ENCODE measurements around the gene ATCAY.
"Not testable (repeated sequence)": the region's sequence is repeated elsewhere in the genome, so short reads cannot be mapped to it uniquely, and the experiment has no call there.

Gene ATCAY

GRCh38 chr19:3904233-3904632 lies 23.7 kb downstream of the ATCAY start:
- Mint-ChIP-seq H3K4me3 (no peak overlapping the region), H3K4me1 (ENCODE audit: low read depth) (no peaks in the 10 kb centered on the region), H3K27ac (no peak overlapping the region), H3K36me3 (ENCODE audit: low read depth) (no peaks in the 10 kb centered on the region), H3K9me3 (peaks cover 2% of the 10 kb centered on the region), H3K27me3 (ENCODE audit: low read depth) (no peaks in the 10 kb centered on the region)

GRCh38 chr19:3907626-3908265 lies 27.3 kb downstream of the ATCAY start:
- Mint-ChIP-seq H3K4me1 (ENCODE audit: low read depth) (no peaks in the 10 kb centered on the region), H3K27ac (no peak overlapping the region), H3K9me3 (peaks cover 11% of the 10 kb centered on the region), H3K27me3 (ENCODE audit: low read depth) (no peaks in the 10 kb centered on the region), H3K36me3 (ENCODE audit: low read depth) (no peaks in the 10 kb centered on the region), H3K4me3 (no peak overlapping the region)

GRCh38 chr19:3908266-3909054 lies 28.0 kb downstream of the ATCAY start:
- no peak overlapping the region for H3K4me3 Mint-ChIP-seq
- no peak overlapping the region for H3K27ac Mint-ChIP-seq
- H3K9me3 Mint-ChIP-seq: peaks cover 11% of the 10 kb centered on the region
- no peaks in the 10 kb centered on the region for H3K4me1 Mint-ChIP-seq (ENCODE audit: low read depth)
- H3K27me3 Mint-ChIP-seq (ENCODE audit: low read depth): no peaks in the 10 kb centered on the region
- no peaks in the 10 kb centered on the region for H3K36me3 Mint-ChIP-seq (ENCODE audit: low read depth)

DNA sequence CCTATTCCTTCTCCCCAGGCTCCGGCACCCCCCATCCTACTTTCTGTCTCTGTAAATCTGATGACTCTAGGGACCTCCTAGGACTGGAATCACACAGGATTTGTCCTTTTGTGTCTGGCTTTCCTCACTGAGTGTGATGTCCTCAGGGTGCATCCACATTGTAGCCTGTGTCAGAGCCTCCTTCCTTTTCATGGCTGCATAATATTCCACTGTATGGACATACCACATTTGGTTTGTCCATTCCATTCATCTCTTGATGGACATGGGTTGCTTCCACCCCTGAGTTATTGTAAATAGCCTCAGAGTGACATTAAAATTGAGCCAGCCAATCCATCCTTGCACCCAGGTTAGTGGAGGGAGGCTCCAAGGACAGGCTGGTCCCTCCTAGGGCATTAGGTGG lies 29.6 kb downstream of the ATCAY start:
- Mint-ChIP-seq H3K4me3 (no peak overlapping the region), H3K36me3 (ENCODE audit: low read depth) (no peaks in the 10 kb centered on the region), H3K27me3 (ENCODE audit: low read depth) (no peaks in the 10 kb centered on the region), H3K4me1 (ENCODE audit: low read depth) (no peaks in the 10 kb centered on the region), H3K27ac (no peak overlapping the region), H3K9me3 (peaks cover 11% of the 10 kb centered on the region)

- Mint-ChIP-seq H3K4me3 (no peak overlapping the region), H3K4me1 (ENCODE audit: low read depth) (no peaks in the 10 kb centered on the region), H3K27ac (no peak overlapping the region), H3K27me3 (ENCODE audit: low read depth) (no peaks in the 10 kb centered on the region), H3K36me3 (ENCODE audit: low read depth) (no peaks in the 10 kb centered on the region), H3K9me3 (peaks cover 15% of the 10 kb centered on the region)
These were observed 33.7 kb downstream of the ATCAY start for GRCh38 chr19:3914199-3914598.

DNA sequence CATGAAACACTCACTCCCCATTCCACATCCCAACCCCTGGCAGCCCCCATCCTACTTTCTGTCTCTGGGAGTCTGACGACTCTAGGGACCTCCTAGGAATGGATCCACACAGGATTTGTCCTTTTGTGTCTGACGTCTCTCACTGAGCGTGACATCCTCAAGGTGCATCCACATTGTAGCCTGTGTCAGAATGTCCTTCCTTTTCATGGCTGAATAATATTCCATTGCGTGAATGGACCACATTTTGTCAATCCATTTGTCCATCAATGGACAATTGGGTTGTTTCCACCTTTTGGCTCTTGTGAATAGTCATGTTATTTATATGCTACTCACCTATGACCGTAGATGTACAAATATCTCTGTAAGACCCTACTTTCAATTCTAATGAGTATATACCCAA lies 35.5 kb downstream of the ATCAY start:
- Mint-ChIP-seq H3K27ac (no peak overlapping the region), H3K4me1 (ENCODE audit: low read depth) (no peaks in the 10 kb centered on the region), H3K36me3 (ENCODE audit: low read depth) (no peaks in the 10 kb centered on the region), H3K4me3 (no peak overlapping the region), H3K27me3 (ENCODE audit: low read depth) (no peaks in the 10 kb centered on the region), H3K9me3 (peaks cover 15% of the 10 kb centered on the region)

DNA sequence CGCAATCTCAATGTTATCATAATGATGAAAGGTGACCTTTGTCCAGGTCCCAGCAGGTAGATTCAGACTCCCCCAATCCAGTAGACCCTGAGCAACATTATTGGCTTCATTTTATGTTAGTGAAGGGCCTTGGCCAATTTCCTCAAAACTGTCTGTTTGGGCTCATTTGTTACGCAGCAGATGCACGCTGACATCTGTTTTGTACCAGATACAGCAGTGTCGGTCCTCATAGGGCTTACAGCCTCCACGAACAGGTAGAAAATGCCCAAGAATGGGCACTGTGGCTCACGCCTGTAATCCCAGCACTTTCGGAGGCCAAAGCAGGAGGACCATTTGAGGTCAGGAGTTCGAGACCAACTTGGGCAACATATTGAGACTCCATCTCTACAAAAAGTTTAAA lies 39.3 kb downstream of the ATCAY start:
- H3K27ac Mint-ChIP-seq: no peak overlapping the region
- H3K36me3 Mint-ChIP-seq (ENCODE audit: low read depth): no peaks in the 10 kb centered on the region
- H3K4me3 Mint-ChIP-seq: no peak overlapping the region
- H3K9me3 Mint-ChIP-seq: peaks cover 35% of the 10 kb centered on the region
- no peaks in the 10 kb centered on the region for H3K27me3 Mint-ChIP-seq (ENCODE audit: low read depth)
- no peaks in the 10 kb centered on the region for H3K4me1 Mint-ChIP-seq (ENCODE audit: low read depth)

DNA sequence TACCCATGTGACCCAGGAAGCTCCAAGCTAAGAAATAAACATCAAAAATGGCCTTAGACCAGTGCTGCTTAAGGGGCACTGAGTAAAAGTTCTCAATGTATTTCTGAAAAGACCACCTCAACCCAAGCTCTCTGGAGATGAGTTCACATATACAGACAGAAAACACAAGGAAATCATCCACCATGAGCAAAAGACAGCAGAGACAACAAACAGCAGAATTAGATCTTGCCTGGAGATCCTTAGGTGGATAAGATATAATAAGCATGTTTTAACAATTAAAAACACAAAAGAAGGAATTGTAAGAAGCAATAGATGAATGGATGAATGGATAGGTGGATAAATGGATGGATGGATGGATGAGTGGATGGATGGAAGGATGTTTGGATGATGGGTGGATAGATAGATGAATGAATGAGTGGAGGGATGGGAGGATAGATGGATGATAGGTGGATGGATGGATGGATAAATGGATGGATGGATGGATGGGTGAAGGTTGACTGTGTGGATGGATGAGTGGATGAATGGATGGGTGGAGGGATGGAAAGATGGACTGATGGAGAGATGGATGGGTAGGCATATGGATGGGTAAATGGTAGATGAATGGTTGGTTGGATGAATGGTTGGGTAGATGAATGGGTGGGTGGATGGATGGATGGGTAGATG lies 42.7 kb downstream of the ATCAY start:
- Mint-ChIP-seq H3K4me3 (no peak overlapping the region), H3K9me3 (peaks cover 33% of the 10 kb centered on the region), H3K4me1 (ENCODE audit: low read depth) (no peaks in the 10 kb centered on the region), H3K27ac (no peak overlapping the region), H3K27me3 (ENCODE audit: low read depth) (no peaks in the 10 kb centered on the region), H3K36me3 (ENCODE audit: low read depth) (no peaks in the 10 kb centered on the region)

DNA sequence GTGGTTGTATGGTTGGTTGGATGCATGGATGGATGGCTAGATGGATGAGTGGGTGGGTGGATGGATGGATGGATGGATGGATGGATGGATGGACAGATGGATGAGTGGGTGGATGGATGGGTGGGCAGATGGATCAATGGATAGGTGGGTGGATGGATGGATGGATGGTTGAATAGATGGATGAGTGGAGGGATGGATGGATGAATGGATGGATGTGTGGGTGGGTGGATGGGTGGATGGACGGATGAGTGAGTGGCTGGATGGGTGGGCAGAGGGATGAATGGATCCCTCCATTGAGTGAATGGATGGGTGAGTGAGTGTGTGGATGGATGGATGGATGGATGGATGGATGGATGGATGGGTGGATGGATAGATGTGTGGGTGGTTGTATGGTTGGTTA lies 43.4 kb downstream of the ATCAY start:
- H3K27me3 Mint-ChIP-seq (ENCODE audit: low read depth): no peaks in the 10 kb centered on the region
- no peak overlapping the region for H3K27ac Mint-ChIP-seq
- H3K36me3 Mint-ChIP-seq (ENCODE audit: low read depth): no peaks in the 10 kb centered on the region
- H3K9me3 Mint-ChIP-seq: peaks cover 33% of the 10 kb centered on the region
- no peaks in the 10 kb centered on the region for H3K4me1 Mint-ChIP-seq (ENCODE audit: low read depth)
- H3K4me3 Mint-ChIP-seq: no peak overlapping the region

GRCh38 chr19:3931041-3931440 lies 50.6 kb downstream of the ATCAY start:
- Mint-ChIP-seq H3K36me3 (ENCODE audit: low read depth) (no peaks in the 10 kb centered on the region), H3K9me3 (no peaks in the 10 kb centered on the region), H3K27me3 (ENCODE audit: low read depth) (peaks cover 22% of the 10 kb centered on the region), H3K4me1 (ENCODE audit: low read depth) (no peaks in the 10 kb centered on the region), H3K4me3 (no peak overlapping the region), H3K27ac (no peak overlapping the region)

DNA sequence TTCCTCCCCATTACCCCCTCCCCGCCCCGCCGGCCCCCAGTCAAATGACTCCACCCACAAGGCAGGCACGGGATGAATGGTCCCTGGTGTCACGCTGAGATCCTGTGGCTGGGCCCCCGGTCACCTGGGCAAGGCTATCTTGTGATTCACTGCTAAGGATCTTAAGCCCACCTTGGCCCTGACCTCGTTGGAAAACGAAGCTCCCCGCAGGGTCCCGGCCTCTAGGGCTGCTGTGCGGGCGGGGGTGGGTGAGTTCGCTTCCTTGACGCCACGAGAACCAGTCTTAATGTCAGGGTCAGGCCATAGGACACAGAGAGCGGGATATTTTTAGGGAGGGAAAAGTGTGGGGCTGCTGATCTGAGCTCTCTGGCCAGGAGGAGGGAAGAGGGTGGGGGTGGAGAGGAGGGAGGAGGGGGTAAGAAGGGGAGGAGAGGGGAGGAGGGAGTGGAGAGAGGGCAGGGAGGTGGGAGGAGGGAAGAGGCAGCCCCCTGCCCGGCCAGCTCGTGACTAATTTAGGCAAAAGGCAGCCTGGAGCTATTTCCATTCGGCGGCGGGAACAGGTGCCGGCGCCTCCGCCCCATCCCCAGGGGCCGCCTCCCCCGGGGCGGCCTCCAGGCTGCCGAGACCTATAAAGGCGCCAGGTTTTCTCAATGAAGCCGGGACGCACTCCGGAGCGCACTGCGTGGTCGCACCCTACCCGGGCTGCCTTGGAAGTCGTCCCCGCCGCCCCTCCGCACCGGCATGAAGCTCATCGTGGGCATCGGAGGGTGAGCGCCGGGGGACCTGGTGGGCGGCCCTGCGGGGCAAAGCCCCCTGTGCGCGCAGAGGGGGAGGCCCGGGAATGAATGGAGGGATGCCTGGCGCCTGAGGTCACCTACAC lies 52.7 kb downstream of the ATCAY start, which contains the start of gene NMRK2:
Gene NMRK2 (plus strand): TSS at position 139 of the 880 bp plus-strand sequence. CDS start 603 bp downstream, at position 742.
- Mint-ChIP-seq H3K27me3 (ENCODE audit: low read depth) (peaks cover 22% of the 10 kb centered on the region), H3K9me3 (no peaks in the 10 kb centered on the region), H3K27ac (no peak within 1 kb of the TSS), H3K4me1 (ENCODE audit: low read depth) (no peaks in the 10 kb centered on the region), H3K36me3 (ENCODE audit: low read depth) (no peaks in the 10 kb centered on the region), H3K4me3 (no peak within 1 kb of the TSS)

DNA sequence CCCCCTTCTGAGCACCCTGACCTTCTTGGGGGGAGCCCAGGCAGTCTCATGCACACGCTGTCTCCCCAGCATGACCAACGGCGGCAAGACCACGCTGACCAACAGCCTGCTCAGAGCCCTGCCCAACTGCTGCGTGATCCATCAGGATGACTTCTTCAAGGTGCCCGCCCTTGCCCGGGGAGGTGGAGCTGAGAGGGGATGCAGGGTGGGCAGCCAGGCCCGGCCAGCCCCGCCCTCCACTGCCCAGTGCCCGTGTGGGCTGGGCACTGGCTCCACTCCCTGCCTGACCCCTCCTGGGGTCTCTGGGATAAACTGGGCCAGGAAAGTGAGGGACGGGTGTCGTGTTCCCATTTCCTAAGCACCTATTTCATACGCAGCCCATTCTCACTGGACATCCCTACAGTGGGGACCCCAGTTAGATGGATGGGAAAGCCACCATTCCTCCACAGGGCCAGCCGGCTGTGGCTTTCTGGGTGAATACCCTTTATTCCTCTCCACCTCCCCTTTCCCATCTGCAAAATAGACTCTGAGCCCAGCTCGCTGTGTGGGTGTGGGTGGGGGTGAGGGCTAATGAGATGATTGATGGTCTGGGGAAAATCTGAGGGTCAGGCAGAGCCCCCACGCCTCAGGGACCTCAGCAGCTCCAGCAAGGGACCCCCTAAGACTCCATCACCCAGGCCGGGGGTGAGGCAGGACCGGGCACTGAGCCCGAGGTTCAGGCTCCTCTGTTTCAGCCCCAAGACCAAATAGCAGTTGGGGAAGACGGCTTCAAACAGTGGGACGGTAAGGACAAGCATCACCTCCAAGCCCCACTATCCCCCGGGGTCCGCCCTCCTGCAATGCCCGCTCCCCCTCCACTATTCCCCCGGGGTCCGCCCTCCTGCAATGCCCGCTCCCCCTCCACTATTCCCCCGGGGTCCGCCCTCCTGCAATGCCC lies 56.3 kb downstream of the ATCAY start:
- Mint-ChIP-seq H3K27ac (no peak overlapping the region), H3K9me3 (no peaks in the 10 kb centered on the region), H3K4me3 (no peak overlapping the region)

GRCh38 chr19:3938300-3938950 lies 57.9 kb downstream of the ATCAY start:
- H3K27me3 Mint-ChIP-seq (ENCODE audit: low read depth); H3K4me1 Mint-ChIP-seq (ENCODE audit: low read depth); H3K9me3 Mint-ChIP-seq; H3K36me3 Mint-ChIP-seq (ENCODE audit: low read depth); H3K27ac Mint-ChIP-seq; H3K4me3 Mint-ChIP-seq: not testable (repeated sequence)

More for the DNA sequence above, 56.3 kb downstream of the ATCAY start:
- H3K36me3 Mint-ChIP-seq (ENCODE audit: low read depth): no peaks in the 10 kb centered on the region
- peaks cover 17% of the 10 kb centered on the region for H3K27me3 Mint-ChIP-seq (ENCODE audit: low read depth)
- H3K4me1 Mint-ChIP-seq (ENCODE audit: low read depth): no peaks in the 10 kb centered on the region
